ENCODE results near the gene CREBBP.

- TF ChIP-seq, protein P1, sequence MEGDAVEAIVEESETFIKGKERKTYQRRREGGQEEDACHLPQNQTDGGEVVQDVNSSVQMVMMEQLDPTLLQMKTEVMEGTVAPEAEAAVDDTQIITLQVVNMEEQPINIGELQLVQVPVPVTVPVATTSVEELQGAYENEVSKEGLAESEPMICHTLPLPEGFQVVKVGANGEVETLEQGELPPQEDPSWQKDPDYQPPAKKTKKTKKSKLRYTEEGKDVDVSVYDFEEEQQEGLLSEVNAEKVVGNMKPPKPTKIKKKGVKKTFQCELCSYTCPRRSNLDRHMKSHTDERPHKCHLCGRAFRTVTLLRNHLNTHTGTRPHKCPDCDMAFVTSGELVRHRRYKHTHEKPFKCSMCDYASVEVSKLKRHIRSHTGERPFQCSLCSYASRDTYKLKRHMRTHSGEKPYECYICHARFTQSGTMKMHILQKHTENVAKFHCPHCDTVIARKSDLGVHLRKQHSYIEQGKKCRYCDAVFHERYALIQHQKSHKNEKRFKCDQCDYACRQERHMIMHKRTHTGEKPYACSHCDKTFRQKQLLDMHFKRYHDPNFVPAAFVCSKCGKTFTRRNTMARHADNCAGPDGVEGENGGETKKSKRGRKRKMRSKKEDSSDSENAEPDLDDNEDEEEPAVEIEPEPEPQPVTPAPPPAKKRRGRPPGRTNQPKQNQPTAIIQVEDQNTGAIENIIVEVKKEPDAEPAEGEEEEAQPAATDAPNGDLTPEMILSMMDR (IDR thresholded peaks at IDR 0.05; ENCODE audit: insufficient read depth, low read depth, low read length), result no peak
- no peak for TF ChIP-seq EZH2 (IDR thresholded peaks at IDR 0.05; ENCODE audit: insufficient read depth, low read length)
Measured at GRCh38 chr16:3677994-3678393, 202.5 kb downstream of the CREBBP start.

Measured in astrocyte (in vitro differentiated cells and primary cell).